H54 (cell line): ENCODE data around the gene RAD51AP2.

Experiments
- DNase-seq: peaks from one replicate; pipeline ENCODE4 v3.0.0; 2011; ENCODE audit warnings: low spot score, mixed read lengths; ENCODE audit not compliant: insufficient read length
- FAIRE-seq: peaks from 3 replicates; lab custom pipeline; 2011; peaks lifted over from hg19 to GRCh38; lab: Jason Lieb, UNC
- POLR2A ChIP-seq: IDR thresholded peaks from 2 replicates; pipeline ENCODE4 v1.6.1; 2011; ENCODE audit warnings: low read depth, mild to moderate bottlenecking, low read length

Gene RAD51AP2

GRCh38 chr2:17541531-17541950 lies 23.3 kb upstream of the RAD51AP2 start:
- FAIRE-seq (no peak), DNase-seq (no peak)
- no peak for TF ChIP-seq POLR2A

- TF ChIP-seq POLR2A = no peak
- no peak for DNase-seq
- FAIRE-seq = no peak
Measured at GRCh38 chr2:17540813-17541530, 22.7 kb upstream of the RAD51AP2 start.

GRCh38 chr2:17540093-17540812 lies 22.0 kb upstream of the RAD51AP2 start, which contains the start of gene VSNL1:
Gene VSNL1 (plus strand): TSS chr2:17540696. CDS start chr2:17592075, 51,379 bp downstream.
- DNase-seq = no peak
- FAIRE-seq = no peak
- no peak for TF ChIP-seq POLR2A

GRCh38 chr2:17539611-17540092 lies 21.4 kb upstream of the RAD51AP2 start:
- TF ChIP-seq POLR2A = no peak
- FAIRE-seq (no peak), DNase-seq (no peak)

GRCh38 chr2:17538844-17539554 lies 20.8 kb upstream of the RAD51AP2 start:
- DNase-seq = no peak
- no peak for FAIRE-seq
- TF ChIP-seq POLR2A = no peak

- TF ChIP-seq POLR2A = no peak
- FAIRE-seq = no peak
- DNase-seq = no peak
Measured at GRCh38 chr2:17538022-17538843, 20.0 kb upstream of the RAD51AP2 start.

- DNase-seq = no peak
- no peak for TF ChIP-seq POLR2A
- no peak for FAIRE-seq
Measured at GRCh38 chr2:17536416-17536815, 18.2 kb upstream of the RAD51AP2 start.

GRCh38 chr2:17533546-17533945 lies 15.3 kb upstream of the RAD51AP2 start:
- DNase-seq (no peak), FAIRE-seq (no peak)
- TF ChIP-seq POLR2A = no peak

GRCh38 chr2:17529771-17530170 lies 11.5 kb upstream of the RAD51AP2 start:
- no peak for FAIRE-seq
- no peak for TF ChIP-seq POLR2A

GRCh38 chr2:17522303-17522702 lies 4.1 kb upstream of the RAD51AP2 start:
- DNase-seq (no peak), FAIRE-seq (no peak)
- TF ChIP-seq POLR2A = no peak

More at GRCh38 chr2:17529771-17530170, 11.5 kb upstream of the RAD51AP2 start:
- no peak for DNase-seq

- TF ChIP-seq POLR2A = no peak
- FAIRE-seq = no peak
- DNase-seq = no peak
Measured at GRCh38 chr2:17521621-17522020, 3.4 kb upstream of the RAD51AP2 start.

GRCh38 chr2:17520761-17521160 lies 2.5 kb upstream of the RAD51AP2 start:
- FAIRE-seq (no peak), DNase-seq (no peak)
- TF ChIP-seq POLR2A = no peak

GRCh38 chr2:17519486-17519885 lies 1.2 kb upstream of the RAD51AP2 start:
- FAIRE-seq (no peak), DNase-seq (no peak)
- no peak for TF ChIP-seq POLR2A
